HepG2 (cell line): ENCODE results near the gene MAP1B. TPM values are rescaled to one million over a fixed set of nuclear protein-coding genes. Genes with fewer than 3 reads are reported as not detected.

Experiments used
- ATAC-seq: fragments of 200-7000 bp; cut with Tn5 transposase; 3 replicates; pipeline ENCODE4 v1.9.1; 2020; ENCODE audit warnings: mild to moderate bottlenecking, moderate library complexity
- BruUV-seq: library from RNA; stranded (reverse); fragments of 400-500 nt; replicated peaks from 2 replicates; lab custom pipeline; 2021; lab: Mats Ljungman, UMichigan
- CTCF ChIA-PET: fragments of 300-600 bp; formaldehyde crosslinking; extraction: SDS; loops from one replicate; lab custom pipeline; 2021; ENCODE audit warnings: low total read pairs, inconsistent platforms, low intra/inter-chr PET ratio; lab: Yijun Ruan, JAX
- POLR2A ChIA-PET: fragments of 350-600 bp; sonication (Branson Sonifier 250); formaldehyde crosslinking; loops from one replicate; lab custom pipeline; 2020; ENCODE audit warnings: antibody characterized with exemption, inconsistent platforms; lab: Yijun Ruan, JAX
- DNase-seq: peaks from one replicate; pipeline ENCODE4 v3.0.0-alpha.2; 2015; ENCODE audit warnings: low spot score
- FAIRE-seq: peaks from 3 replicates; lab custom pipeline; 2011; peaks lifted over from hg19 to GRCh38; lab: Jason Lieb, UNC
- H2AFZ ChIP-seq: one replicate; pipeline ENCODE4 v1.6.1; 2011; ENCODE audit warnings: low read length, inconsistent platforms
- H3K27ac ChIP-seq: fragments of 300-600 bp; 3 replicates; pipeline ENCODE4 v1.8.0; 2011; ENCODE audit warnings: mixed run types, mild to moderate bottlenecking, mixed read lengths, low read length, inconsistent platforms; ENCODE audit not compliant: insufficient read depth; ENCODE audit errors: extremely low read length
- H3K27me3 ChIP-seq, 2 experiments: fragments of 200-600 bp in 1 of 2; 2 replicates in 1 of 2; 3 replicates in 1 of 2; pipeline versions ENCODE4 v1.6.0 to v1.8.0; 2011; ENCODE audit warnings: low read length in 2 of 2, mild to moderate bottlenecking in 2 of 2, moderate library complexity in 2 of 2, inconsistent platforms in 1 of 2; ENCODE audit not compliant: insufficient read depth in 2 of 2, control insufficient read depth in 1 of 2
- H3K36me3 ChIP-seq, 2 experiments: fragments of 200-600 bp in 1 of 2; replicated peaks in 1 of 2; 2 replicates in 1 of 2; 3 replicates in 1 of 2; pipeline versions ENCODE4 v1.5.1 to v1.8.0; 2011; ENCODE audit warnings: low read length in 2 of 2, inconsistent platforms in 1 of 2; ENCODE audit not compliant: insufficient read depth in 2 of 2, control insufficient read depth in 1 of 2
- H3K4me1 ChIP-seq: 2 replicates; pipeline ENCODE4 v1.5.1; 2012; ENCODE audit warnings: low read length, inconsistent platforms; ENCODE audit not compliant: insufficient read depth
- H3K4me2 ChIP-seq: 2 replicates; pipeline ENCODE4 v1.6.0; 2011; ENCODE audit warnings: low read depth, low read length, inconsistent platforms
- H3K4me3 ChIP-seq, 3 experiments: fragments of 200-600 bp in 1 of 3; sonication (generic), shearing (Covaris generic) in 1 of 3; replicated peaks in 1 of 3; 2 replicates each; pipeline ENCODE4 v1.5.1; 2011 to 2016; ENCODE audit warnings: low read length in 3 of 3, inconsistent platforms in 2 of 3, low read depth in 2 of 3, mild to moderate bottlenecking in 2 of 3, control low read depth in 1 of 3, mixed read lengths in 1 of 3; ENCODE audit not compliant: insufficient read depth in 1 of 3
- H3K79me2 ChIP-seq: one replicate; pipeline ENCODE4 v1.6.1; 2011; ENCODE audit warnings: low read length, inconsistent platforms; ENCODE audit not compliant: insufficient read depth
- H3K9ac ChIP-seq: 2 replicates; pipeline ENCODE4 v1.6.0; 2011; ENCODE audit warnings: mild to moderate bottlenecking, low read depth, low read length, inconsistent platforms; ENCODE audit not compliant: insufficient read depth
- H3K9me3 ChIP-seq: 2 replicates; pipeline ENCODE4 v1.5.1; 2012; ENCODE audit warnings: mild to moderate bottlenecking, low read length
- H4K20me1 ChIP-seq: 2 replicates; pipeline ENCODE4 v1.6.0; 2011; ENCODE audit warnings: inconsistent platforms, mild to moderate bottlenecking, low read length, moderate library complexity; ENCODE audit not compliant: insufficient read depth
- ARNTL ChIP-seq: sonication (generic); formaldehyde crosslinking; IDR thresholded peaks from 2 replicates; pipeline ENCODE4 v1.4.0; 2020; ENCODE audit warnings: mild to moderate bottlenecking, missing genetic modification reagents
- ELF1 ChIP-seq: sonication (generic); formaldehyde crosslinking; IDR thresholded peaks from 2 replicates; pipeline ENCODE4 v1.4.0; 2020; ENCODE audit warnings: missing genetic modification reagents
- ETS1 ChIP-seq: sonication (generic); formaldehyde crosslinking; IDR thresholded peaks from 2 replicates; pipeline ENCODE4 v1.4.0; 2020; ENCODE audit warnings: missing genetic modification reagents
- FOXK2 ChIP-seq: fragments of 450-650 bp; IDR thresholded peaks from 2 replicates; pipeline ENCODE4 v1.6.1; 2016
- HNF4G ChIP-seq, 2 experiments: sonication (generic) in 1 of 2; formaldehyde crosslinking in 1 of 2; IDR thresholded peaks; 2 replicates each; pipeline versions ENCODE4 v1.4.0 to v1.6.1; 2011 to 2020; ENCODE audit warnings: borderline replicate concordance in 2 of 2, low read depth in 2 of 2, mild to moderate bottlenecking in 2 of 2, low read length in 1 of 2, missing genetic modification reagents in 1 of 2, moderate library complexity in 1 of 2
- KLF9 ChIP-seq: IDR thresholded peaks from 2 replicates; pipeline ENCODE4 v1.6.1; 2016; ENCODE audit warnings: low read depth
- NR1H2 ChIP-seq: sonication (generic); formaldehyde crosslinking; IDR thresholded peaks from 2 replicates; pipeline ENCODE4 v1.8.1; 2022; ENCODE audit warnings: low read depth, missing genetic modification reagents, borderline replicate concordance
- PITX1 ChIP-seq: sonication (generic); formaldehyde crosslinking; IDR thresholded peaks from 2 replicates; pipeline ENCODE4 v1.5.1; 2020; ENCODE audit warnings: mild to moderate bottlenecking, missing genetic modification reagents
- SALL1 ChIP-seq: sonication (generic); formaldehyde crosslinking; IDR thresholded peaks from 2 replicates; pipeline ENCODE4 v1.8.0; 2022; ENCODE audit warnings: mild to moderate bottlenecking, missing genetic modification reagents
- TP53 ChIP-seq: sonication (generic); formaldehyde crosslinking; conservative IDR thresholded peaks from 2 replicates; pipeline ENCODE4 v1.4.0; 2020; ENCODE audit warnings: missing genetic modification reagents
- ZBTB42 ChIP-seq: sonication (generic); formaldehyde crosslinking; IDR thresholded peaks from 2 replicates; pipeline ENCODE4 v1.5.0; 2020; ENCODE audit warnings: mild to moderate bottlenecking, missing genetic modification reagents
- ZC3H13 ChIP-seq: sonication (generic); formaldehyde crosslinking; IDR thresholded peaks from 2 replicates; pipeline ENCODE4 v1.8.1; 2023; ENCODE audit warnings: mild to moderate bottlenecking, missing genetic modification reagents, moderate library complexity
- ZFP36L1 ChIP-seq: sonication (generic); formaldehyde crosslinking; IDR thresholded peaks from 2 replicates; pipeline ENCODE4 v1.8.0; 2022; ENCODE audit warnings: mild to moderate bottlenecking, missing genetic modification reagents, moderate library complexity
- ZNF552 ChIP-seq: sonication (generic); formaldehyde crosslinking; IDR thresholded peaks from 2 replicates; pipeline ENCODE4 v1.9.0; 2022; ENCODE audit warnings: missing genetic modification reagents, mild to moderate bottlenecking, borderline replicate concordance
- ZNF589 ChIP-seq: sonication (generic); formaldehyde crosslinking; conservative IDR thresholded peaks from 2 replicates; pipeline ENCODE4 v1.8.0; 2022; ENCODE audit warnings: mild to moderate bottlenecking, moderate library complexity, missing genetic modification reagents
- ZNF672 ChIP-seq: sonication (generic); formaldehyde crosslinking; IDR thresholded peaks from 2 replicates; pipeline ENCODE4 v1.8.1; 2022; ENCODE audit warnings: missing genetic modification reagents
- ZNF761 ChIP-seq: sonication (generic); formaldehyde crosslinking; conservative IDR thresholded peaks from 2 replicates; pipeline ENCODE4 v1.4.0; 2020; ENCODE audit warnings: mild to moderate bottlenecking, missing genetic modification reagents
- WGBS: methylation state at CpG from one replicate; pipeline ENCODE4 v1.1.6; 2017; ENCODE audit warnings: low lambda C conversion rate; 5-methylcytosine and 5-hydroxymethylcytosine counted together
- in situ Hi-C: cut with HindIII; loops from 2 replicates; pipeline ENCODE4 v1.10.0; 2017; ENCODE audit warnings: low pct_unique_long_range_greater_than_20kb; ENCODE audit not compliant: extremely low pct_ligation_motif_present
- intact Hi-C: fragments of 100-400 bp; cut with micrococcal nuclease; formaldehyde crosslinking; loops from one replicate; pipeline ENCODE4 v1.10.0; 2022; ENCODE audit not compliant: unreplicated experiment
- polyA plus RNA-seq, 8 experiments: library from polyadenylated mRNA; depleted of rRNA in 3 of 8; stranded (reverse) in 7 of 8; unstranded in 1 of 8; fragments of >200 nt; fragmentation: Illumina TruSeq in 4 of 8; extraction: Trizol in 4 of 8; gene quantifications; 2 replicates each; pipeline versions ENCODE4 v1.2.1 to v1.2.3, GENCODE V29; 2011 to 2016; ENCODE audit warnings: low read depth in 4 of 8, missing spikeins in 1 of 8, mixed read lengths in 1 of 8; ENCODE audit not compliant: insufficient read depth in 1 of 8
- total RNA-seq, 5 experiments: library from RNA; depleted of rRNA; stranded (reverse); fragments of >200 nt; fragmentation: Illumina TruSeq; extraction: Trizol; gene quantifications; 2 replicates each; pipeline ENCODE4 v1.2.3, GENCODE V29; 2016; ENCODE audit warnings: low read depth in 1 of 5
- TF ChIP-seq, protein P1 (sequence below): sonication (generic); formaldehyde crosslinking; IDR thresholded peaks from 2 replicates; pipeline ENCODE4 v1.4.0; 2020; ENCODE audit warnings: missing genetic modification reagents
- TF ChIP-seq, protein P2 (sequence below): sonication (generic); formaldehyde crosslinking; IDR thresholded peaks from 2 replicates; pipeline ENCODE4 v1.4.0; 2020; ENCODE audit warnings: mild to moderate bottlenecking, low read depth, missing genetic modification reagents

The MAP1B gene
- total and polyA plus RNA-seq, 2 of the 13 experiments (the other 11 are each of a cell fraction or from before 2014, with no cell fraction given) = 3.3 to 6.2 TPM

- H3K4me2 ChIP-seq = no peak overlapping the region
- H3K27me3 ChIP-seq = no peaks in the 10 kb centered on the region
- DNase-seq (no peak), FAIRE-seq (no peak), ATAC-seq (no peak)
- H3K79me2 ChIP-seq = no peaks in the 10 kb centered on the region
- no peaks in the 10 kb centered on the region for H3K4me1 ChIP-seq
- TF ChIP-seq ZNF552 (CRISPR knock-in tag) (no peak), ELF1 (no peak), KLF9 (CRISPR knock-in tag) (no peak), ZFP36L1 (no peak), ZBTB42 (no peak), ETS1 (CRISPR knock-in tag) (no peak), FOXK2 (no peak), PITX1 (CRISPR knock-in tag) (no peak), SALL1 (CRISPR knock-in tag) (no peak), ZNF672 (CRISPR knock-in tag) (no peak), HNF4G (IDR thresholded peaks at IDR 0.05; ENCODE audit: borderline replicate concordance, low read depth, low read length) (no peak), HNF4G (CRISPR knock-in tag; IDR thresholded peaks at IDR 0.05; ENCODE audit: borderline replicate concordance, low read depth) (no peak), ZC3H13 (no peak), NR1H2 (CRISPR knock-in tag) (no peak), ZNF589 (CRISPR knock-in tag) (no peak), TP53 (CRISPR knock-in tag) (no peak), ARNTL (CRISPR knock-in tag) (no peak), ZNF761 (CRISPR knock-in tag) (no peak)
- TF ChIP-seq, protein P1, sequence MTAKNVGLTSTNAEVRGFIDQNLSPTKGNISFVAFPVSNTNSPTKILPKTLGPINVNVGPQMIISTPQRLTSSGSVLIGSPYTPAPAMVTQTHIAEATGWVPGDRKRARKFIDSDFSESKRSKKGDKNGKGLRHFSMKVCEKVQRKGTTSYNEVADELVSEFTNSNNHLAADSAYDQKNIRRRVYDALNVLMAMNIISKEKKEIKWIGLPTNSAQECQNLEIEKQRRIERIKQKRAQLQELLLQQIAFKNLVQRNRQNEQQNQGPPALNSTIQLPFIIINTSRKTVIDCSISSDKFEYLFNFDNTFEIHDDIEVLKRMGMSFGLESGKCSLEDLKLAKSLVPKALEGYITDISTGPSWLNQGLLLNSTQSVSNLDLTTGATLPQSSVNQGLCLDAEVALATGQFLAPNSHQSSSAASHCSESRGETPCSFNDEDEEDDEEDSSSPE (CRISPR knock-in tag) = no peak
- TF ChIP-seq, protein P2, sequence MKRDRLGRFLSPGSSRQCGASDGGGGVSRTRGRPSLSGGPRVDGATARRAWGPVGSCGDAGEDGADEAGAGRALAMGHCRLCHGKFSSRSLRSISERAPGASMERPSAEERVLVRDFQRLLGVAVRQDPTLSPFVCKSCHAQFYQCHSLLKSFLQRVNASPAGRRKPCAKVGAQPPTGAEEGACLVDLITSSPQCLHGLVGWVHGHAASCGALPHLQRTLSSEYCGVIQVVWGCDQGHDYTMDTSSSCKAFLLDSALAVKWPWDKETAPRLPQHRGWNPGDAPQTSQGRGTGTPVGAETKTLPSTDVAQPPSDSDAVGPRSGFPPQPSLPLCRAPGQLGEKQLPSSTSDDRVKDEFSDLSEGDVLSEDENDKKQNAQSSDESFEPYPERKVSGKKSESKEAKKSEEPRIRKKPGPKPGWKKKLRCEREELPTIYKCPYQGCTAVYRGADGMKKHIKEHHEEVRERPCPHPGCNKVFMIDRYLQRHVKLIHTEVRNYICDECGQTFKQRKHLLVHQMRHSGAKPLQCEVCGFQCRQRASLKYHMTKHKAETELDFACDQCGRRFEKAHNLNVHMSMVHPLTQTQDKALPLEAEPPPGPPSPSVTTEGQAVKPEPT = no peak
- ChIA-PET CTCF (no interaction called here), POLR2A (no interaction called here)
- intact Hi-C loops = no loop called here
- H4K20me1 ChIP-seq = no peaks in the 10 kb centered on the region
- no peak overlapping the region for H3K9ac ChIP-seq
- in situ Hi-C loops = no loop called here
- no peak overlapping the region for H3K27ac ChIP-seq
- no peaks in the 10 kb centered on the region for H3K9me3 ChIP-seq
- WGBS = 69% methylated on average over 2 of the region's 2 CpGs
- H2AFZ ChIP-seq = no peak overlapping the region
- no peak overlapping the region for H3K4me3 ChIP-seq
- BruUV-seq = no TSS peak
- H3K36me3 ChIP-seq = no peaks in the 10 kb centered on the region
Observed at GRCh38 chr5:72144762-72145161, 37.5 kb downstream of the MAP1B start.
